Gastrocnemius medialis (tissue), 4 donors: ENCODE measurements around the gene PDIA2. TPM values are rescaled to one million over a fixed set of nuclear protein-coding genes. Genes with fewer than 3 reads are reported as not detected.

ENCODE experiments used
- ATAC-seq, 2 donors: fragments of 150-250 bp; one replicate each; pipeline ENCODE4 v1.9.1; 2016
- DNase-seq, 2 donors: peaks; one replicate each; pipeline ENCODE4 v3.0.0-alpha.2; 2019
- H3K27ac ChIP-seq, 4 donors: fragments of 200-600 bp; sonication (generic); 1 replicate in 1 of 4; 2 replicates in 3 of 4; pipeline ENCODE4 v1.5.1; 2016 to 2018; ENCODE audit warnings: mild to moderate bottlenecking in 2 of 4, moderate library complexity in 1 of 4
- H3K27me3 ChIP-seq, 3 donors: fragments of 200-600 bp; sonication (generic) in 2 of 3; 1 replicate in 1 of 3; 2 replicates in 2 of 3; pipeline versions ENCODE4 v1.5.1 to v1.6.0; 2016 to 2019; ENCODE audit warnings: mild to moderate bottlenecking in 1 of 3, moderate library complexity in 1 of 3
- H3K36me3 ChIP-seq, 2 donors: fragments of 200-600 bp; sonication (generic) in 1 of 2; one replicate each; pipeline ENCODE4 v1.5.1; 2017 to 2018
- H3K4me1 ChIP-seq, 2 donors: fragments of 200-600 bp; sonication (generic) in 1 of 2; one replicate each; pipeline ENCODE4 v1.5.1; 2016 to 2017; ENCODE audit warnings: mild to moderate bottlenecking in 2 of 2
- H3K4me3 ChIP-seq, 4 donors: fragments of 200-600 bp; sonication (generic) in 3 of 4; 1 replicate in 1 of 4; 2 replicates in 3 of 4; pipeline ENCODE4 v1.5.1; 2016 to 2019; ENCODE audit warnings: mild to moderate bottlenecking in 2 of 4
- H3K9me3 ChIP-seq, 3 donors: fragments of 200-600 bp; sonication (generic) in 2 of 3; 1 replicate in 1 of 3; 2 replicates in 2 of 3; pipeline ENCODE4 v1.5.1; 2016 to 2019
- POLR2A ChIP-seq, 2 donors: fragments of 450-650 bp; IDR thresholded peaks; one replicate each; pipeline ENCODE4 v1.6.1; 2017; ENCODE audit warnings: antibody characterized with exemption in 2 of 2, mild to moderate bottlenecking in 2 of 2, moderate library complexity in 2 of 2
- in situ Hi-C, 4 donors: fragments of 200-750 bp; cut with MboI; loops; one replicate each; pipeline versions ENCODE4 v1.15.0 to v1.8.0; 2017; ENCODE audit warnings: low sequenced_read_pairs in 4 of 4
- intact Hi-C: fragments of 100-400 bp; cut with DNase I; formaldehyde crosslinking; loops from one replicate; pipeline ENCODE4 v1.15.1; 2023; ENCODE audit warnings: low total_unique reads
- total RNA-seq, 4 donors: library from RNA; depleted of rRNA; stranded (reverse); fragments of >200 nt; gene quantifications; one replicate each; pipeline versions ENCODE4 v1.1.0 to v1.2.3, GENCODE V29; 2016
- TF ChIP-seq, protein P1 (sequence below), 5 experiments: fragments of 450-650 bp in 3 of 5; fragments of 200-600 bp in 2 of 5; sonication (generic) in 2 of 5; IDR thresholded peaks in 4 of 5; conservative IDR thresholded peaks in 1 of 5; 1 replicate in 4 of 5; 2 replicates in 1 of 5; pipeline ENCODE4 v1.5.1; 2016 to 2019; ENCODE audit warnings: antibody characterized with exemption in 5 of 5, mild to moderate bottlenecking in 3 of 5, moderate library complexity in 3 of 5

PDIA2 gene
- total RNA-seq, 4 donors from 2014 or later, result 2.2 TPM; not detected in 3

DNA sequence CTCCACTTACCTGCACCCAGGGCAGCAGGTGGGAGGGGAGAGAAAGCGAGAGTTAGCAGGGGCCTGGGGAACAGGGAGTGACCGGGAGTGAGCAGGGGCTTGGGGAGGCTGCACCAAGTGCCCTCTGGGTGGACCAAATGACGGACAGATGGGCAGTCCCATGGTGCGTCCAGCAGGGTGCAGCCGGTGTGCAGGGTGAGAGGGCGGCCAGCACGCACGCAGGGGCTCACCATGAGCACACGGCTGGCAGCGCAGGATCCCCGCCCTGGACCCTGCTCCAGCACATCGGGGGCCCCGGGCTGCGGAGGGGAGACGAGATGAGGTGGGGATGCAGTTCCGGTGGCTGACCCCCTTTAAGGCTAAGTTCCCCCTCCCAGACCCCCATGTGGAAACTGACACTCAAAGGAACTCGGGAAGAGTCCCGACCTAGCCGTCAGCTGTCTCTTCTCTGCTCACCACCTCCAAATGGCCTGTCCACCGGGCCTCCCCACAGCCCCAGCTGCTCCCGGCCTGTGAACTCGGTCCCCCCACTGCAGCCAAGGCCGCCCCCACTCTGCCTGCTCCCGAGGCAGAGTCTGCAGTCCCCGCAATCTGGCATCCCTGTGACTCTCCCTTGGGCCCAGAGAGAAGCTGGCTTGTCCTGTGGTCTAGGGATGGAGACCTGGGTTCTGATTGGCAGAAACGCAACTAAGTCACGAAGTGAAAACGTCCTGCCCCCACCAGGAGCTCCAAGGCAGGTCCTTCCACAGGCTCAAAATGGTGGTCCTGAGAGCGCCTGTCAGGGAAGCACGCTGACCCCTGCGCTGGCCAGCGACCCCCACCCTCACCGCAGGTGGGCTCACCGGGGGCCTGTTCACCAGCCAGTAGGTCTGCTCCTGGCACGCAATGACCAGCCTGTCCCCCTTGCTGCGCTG is 10.1 kb upstream of the PDIA2 start:
- peaks cover 10 to 21% (median 18%) of the 10 kb centered on the region in 3 donors for H3K27me3 ChIP-seq
- in situ Hi-C loops (no loop called here), intact Hi-C loops (no loop called here)
- H3K27ac ChIP-seq, result no peak overlapping the region
- H3K4me3 ChIP-seq, result no peak overlapping the region
- no peaks in the 10 kb centered on the region for H3K9me3 ChIP-seq
- TF ChIP-seq, protein P1, sequence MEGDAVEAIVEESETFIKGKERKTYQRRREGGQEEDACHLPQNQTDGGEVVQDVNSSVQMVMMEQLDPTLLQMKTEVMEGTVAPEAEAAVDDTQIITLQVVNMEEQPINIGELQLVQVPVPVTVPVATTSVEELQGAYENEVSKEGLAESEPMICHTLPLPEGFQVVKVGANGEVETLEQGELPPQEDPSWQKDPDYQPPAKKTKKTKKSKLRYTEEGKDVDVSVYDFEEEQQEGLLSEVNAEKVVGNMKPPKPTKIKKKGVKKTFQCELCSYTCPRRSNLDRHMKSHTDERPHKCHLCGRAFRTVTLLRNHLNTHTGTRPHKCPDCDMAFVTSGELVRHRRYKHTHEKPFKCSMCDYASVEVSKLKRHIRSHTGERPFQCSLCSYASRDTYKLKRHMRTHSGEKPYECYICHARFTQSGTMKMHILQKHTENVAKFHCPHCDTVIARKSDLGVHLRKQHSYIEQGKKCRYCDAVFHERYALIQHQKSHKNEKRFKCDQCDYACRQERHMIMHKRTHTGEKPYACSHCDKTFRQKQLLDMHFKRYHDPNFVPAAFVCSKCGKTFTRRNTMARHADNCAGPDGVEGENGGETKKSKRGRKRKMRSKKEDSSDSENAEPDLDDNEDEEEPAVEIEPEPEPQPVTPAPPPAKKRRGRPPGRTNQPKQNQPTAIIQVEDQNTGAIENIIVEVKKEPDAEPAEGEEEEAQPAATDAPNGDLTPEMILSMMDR (IDR thresholded peaks at IDR 0.05 in 4 of 5, conservative IDR thresholded peaks at IDR 0.05 in 1 of 5), result no peak
- TF ChIP-seq POLR2A (IDR thresholded peaks at IDR 0.05), result no peak
- H3K4me1 ChIP-seq, result peaks cover 0 to 12% of the 10 kb centered on the region in 2 donors
- DNase-seq (no peak), ATAC-seq (no peak)
- no peaks in the 10 kb centered on the region for H3K36me3 ChIP-seq

DNA sequence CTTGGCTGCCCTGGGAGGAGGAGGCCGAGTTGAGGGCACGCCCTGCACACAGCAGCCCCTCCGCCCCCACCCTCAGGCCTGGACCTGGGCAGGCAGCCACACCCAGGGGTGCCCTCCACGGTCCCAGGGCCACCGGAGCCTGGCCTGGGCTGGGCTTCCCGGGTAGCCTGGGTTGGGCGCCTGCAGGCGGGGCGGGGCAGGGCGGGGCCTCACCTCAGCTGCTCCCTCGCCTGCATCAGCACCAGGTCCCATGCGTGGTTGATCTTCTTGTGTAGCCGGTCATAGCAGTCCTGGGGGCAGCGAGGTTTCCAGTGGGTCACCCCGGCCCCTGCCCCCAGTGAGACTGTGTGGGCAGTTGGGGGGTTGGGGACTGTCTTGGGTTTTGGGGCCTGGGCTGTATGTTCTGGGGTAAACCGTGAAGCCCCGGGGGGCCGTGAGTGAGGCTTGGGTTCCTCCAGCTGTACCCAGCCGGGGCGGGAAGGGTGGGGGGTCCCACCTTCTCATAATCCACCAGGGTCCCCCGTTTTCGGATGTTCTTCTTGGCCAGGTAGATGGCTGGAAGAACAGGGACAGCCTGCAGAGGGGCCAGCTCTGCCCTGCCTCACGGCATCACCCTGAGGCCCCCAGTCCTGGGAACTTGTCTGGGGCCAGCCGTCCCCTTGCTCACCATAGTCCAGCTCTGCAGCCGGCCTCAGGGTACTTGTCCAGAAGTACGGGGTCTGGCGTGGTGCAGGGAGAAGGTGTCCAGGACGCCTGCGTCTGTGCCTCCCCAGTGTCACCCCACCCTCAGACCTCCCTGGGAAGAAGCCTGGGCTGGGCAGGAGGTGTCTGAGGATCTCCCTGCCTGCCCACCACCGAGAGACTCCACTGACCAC is 9.2 kb upstream of the PDIA2 start:
- TF ChIP-seq, protein P1 (IDR thresholded peaks at IDR 0.05 in 4 of 5, conservative IDR thresholded peaks at IDR 0.05 in 1 of 5), result no peak
- TF ChIP-seq POLR2A (IDR thresholded peaks at IDR 0.05), result no peak
- Histone ChIP-seq H3K4me3 (no peak overlapping the region), H3K27me3 (peaks cover 10 to 21% (median 18%) of the 10 kb centered on the region in 3 donors), H3K9me3 (no peaks in the 10 kb centered on the region), H3K4me1 (peaks cover 0 to 12% of the 10 kb centered on the region in 2 donors), H3K27ac (no peak overlapping the region), H3K36me3 (no peaks in the 10 kb centered on the region)
- in situ Hi-C loops, result no loop called here
- ATAC-seq, result no peak
- intact Hi-C loops, result no loop called here
- DNase-seq, result no peak

- ATAC-seq, result no peak
- no peak overlapping the region for H3K27ac ChIP-seq
- no peak for TF ChIP-seq POLR2A (IDR thresholded peaks at IDR 0.05)
- TF ChIP-seq, protein P1 (IDR thresholded peaks at IDR 0.05 in 4 of 5, conservative IDR thresholded peaks at IDR 0.05 in 1 of 5), result no peak
- no peaks in the 10 kb centered on the region for H3K9me3 ChIP-seq
- H3K36me3 ChIP-seq, result no peaks in the 10 kb centered on the region
- H3K4me3 ChIP-seq, result peak overlapping the region; percentile 43 to 55 (median 48)
- intact Hi-C loops (no loop called here), in situ Hi-C loops (no loop called here)
- peaks cover 0 to 12% of the 10 kb centered on the region in 2 donors for H3K4me1 ChIP-seq
- peaks cover 10 to 21% (median 18%) of the 10 kb centered on the region in 3 donors for H3K27me3 ChIP-seq
- DNase-seq, result no peak
Observed at GRCh38 chr16:275041-275641, 7.8 kb upstream of the PDIA2 start.

GRCh38 chr16:275786-276232 is 7.2 kb upstream of the PDIA2 start, which contains the start of gene RGS11:
RGS11 (minus strand) TSS chr16:275944; CDS start chr16:275911, 33 bp downstream.
- Histone ChIP-seq H3K4me1 (peaks cover under 1 to 14% of the 10 kb centered on the region in 2 donors), H3K4me3 (peak within 1 kb of the TSS; percentile 43 to 55 (median 48)), H3K27me3 (peaks cover 10 to 24% (median 20%) of the 10 kb centered on the region in 3 donors), H3K36me3 (no peaks in the 10 kb centered on the region), H3K27ac (no peak within 1 kb of the TSS), H3K9me3 (no peaks in the 10 kb centered on the region)
- in situ Hi-C loops (no loop called here), intact Hi-C loops (no loop called here)
- DNase-seq (no peak), ATAC-seq (no peak)
- no peak for TF ChIP-seq POLR2A (IDR thresholded peaks at IDR 0.05)
- TF ChIP-seq, protein P1 (IDR thresholded peaks at IDR 0.05 in 4 of 5, conservative IDR thresholded peaks at IDR 0.05 in 1 of 5), result no peak
